GM23338 (cell line): ENCODE data around the gene SLITRK2. TPM values are rescaled to one million over a fixed set of nuclear protein-coding genes. Genes with fewer than 3 reads are reported as not detected.

Experiments
- ATAC-seq: fragments of 200-7000 bp; cut with Tn5 transposase; 3 replicates; pipeline ENCODE4 v1.9.1; 2020
- DNase-seq: peaks from one replicate; pipeline ENCODE4 v3.0.0-alpha.2; 2015; ENCODE audit warnings: low spot score
- H2AFZ ChIP-seq: fragments of 200-600 bp; sonication (generic); 2 replicates; pipeline ENCODE4 v1.8.0; 2016; ENCODE audit warnings: antibody characterized with exemption, mild to moderate bottlenecking, moderate library complexity
- H3F3A ChIP-seq: fragments of 200-600 bp; sonication (generic); replicated peaks from 2 replicates; pipeline ENCODE4 v1.8.0; 2017; ENCODE audit warnings: antibody characterized with exemption, mixed run types, low read depth
- H3K27ac ChIP-seq: fragments of 200-600 bp; sonication (generic); 2 replicates; pipeline ENCODE4 v1.6.1; 2016; ENCODE audit warnings: low read depth
- H3K27me3 ChIP-seq: fragments of 200-600 bp; sonication (generic); 2 replicates; pipeline ENCODE4 v1.8.0; 2016; ENCODE audit warnings: mild to moderate bottlenecking, mixed run types, moderate library complexity; ENCODE audit not compliant: insufficient read depth
- H3K36me3 ChIP-seq: fragments of 200-600 bp; sonication (generic); 2 replicates; pipeline ENCODE4 v1.8.0; 2016; ENCODE audit warnings: mild to moderate bottlenecking; ENCODE audit not compliant: insufficient read depth
- H3K4me1 ChIP-seq: fragments of 200-600 bp; sonication (generic); 2 replicates; pipeline ENCODE4 v1.8.0; 2016; ENCODE audit warnings: mild to moderate bottlenecking, moderate library complexity; ENCODE audit not compliant: insufficient read depth
- H3K4me2 ChIP-seq: fragments of 200-600 bp; sonication (generic); 2 replicates; pipeline ENCODE4 v1.7.1; 2017; ENCODE audit warnings: mixed run types
- H3K4me3 ChIP-seq: fragments of 200-600 bp; sonication (generic); 2 replicates; pipeline ENCODE4 v1.6.1; 2016; ENCODE audit warnings: mixed run types
- H3K79me2 ChIP-seq: fragments of 200-600 bp; sonication (generic); replicated peaks from 2 replicates; pipeline ENCODE4 v1.8.0; 2017; ENCODE audit warnings: mild to moderate bottlenecking; ENCODE audit not compliant: insufficient read depth
- H3K9me2 ChIP-seq: fragments of 200-600 bp; sonication (generic); 2 replicates; pipeline ENCODE4 v1.8.0; 2017; ENCODE audit not compliant: insufficient read depth
- H4K20me1 ChIP-seq: fragments of 200-600 bp; sonication (generic); replicated peaks from 2 replicates; pipeline ENCODE4 v1.8.0; 2017; ENCODE audit warnings: mild to moderate bottlenecking; ENCODE audit not compliant: insufficient read depth
- H3K27ac Mint-ChIP-seq: 2 replicates; pipeline ENCODE4 v1.8.0; 2020; ENCODE audit warnings: inconsistent platforms, mild to moderate bottlenecking, moderate library complexity, mixed read lengths
- H3K27me3 Mint-ChIP-seq: 3 replicates; pipeline ENCODE4 v1.8.0; 2022; ENCODE audit warnings: low read depth, mild to moderate bottlenecking, moderate library complexity, mixed read lengths, inconsistent platforms; ENCODE audit not compliant: insufficient read depth, poor library complexity
- H3K36me3 Mint-ChIP-seq: 3 replicates; pipeline ENCODE4 v1.8.0; 2021; ENCODE audit warnings: low read depth, mild to moderate bottlenecking, inconsistent platforms, moderate library complexity, mixed read lengths
- H3K4me1 Mint-ChIP-seq: 3 replicates; pipeline ENCODE4 v1.8.0; 2020; ENCODE audit warnings: mild to moderate bottlenecking, inconsistent platforms, mixed read lengths
- H3K4me3 Mint-ChIP-seq: 3 replicates; pipeline ENCODE4 v1.8.0; 2021; ENCODE audit warnings: moderate library complexity, mild to moderate bottlenecking, inconsistent platforms, mixed read lengths
- H3K9me3 Mint-ChIP-seq: 3 replicates; pipeline ENCODE4 v1.8.0; 2020; ENCODE audit warnings: moderate library complexity, mild to moderate bottlenecking, inconsistent platforms, mixed read lengths
- CTCF ChIP-seq, 2 experiments: fragments of 200-600 bp in 1 of 2; sonication (generic) in 1 of 2; conservative IDR thresholded peaks; 2 replicates each; pipeline versions ENCODE4 v1.5.1 to v1.6.1; 2016 to 2017; ENCODE audit warnings: antibody characterized with exemption in 2 of 2, low read depth in 2 of 2, mild to moderate bottlenecking in 2 of 2, moderate library complexity in 1 of 2
- EZH2 ChIP-seq: fragments of 200-600 bp; sonication (generic); IDR thresholded peaks from one replicate; pipeline ENCODE4 v1.8.0; 2017; ENCODE audit warnings: antibody characterized with exemption, mild to moderate bottlenecking, low read depth; ENCODE audit not compliant: unreplicated experiment
- JUNB ChIP-seq: IDR thresholded peaks from one replicate; pipeline ENCODE4 v1.6.1; 2016; ENCODE audit warnings: antibody characterized with exemption; ENCODE audit not compliant: unreplicated experiment
- NANOG ChIP-seq: IDR thresholded peaks from 2 replicates; pipeline ENCODE4 v1.6.1; 2016; ENCODE audit warnings: antibody characterized with exemption, borderline replicate concordance
- POLR2AphosphoS5 ChIP-seq: IDR thresholded peaks from 2 replicates; pipeline ENCODE4 v1.6.1; 2016; ENCODE audit warnings: antibody characterized with exemption, low read depth
- ZNF114 ChIP-seq: fragments of 250-450 bp; sonication (Bioruptor Pico); IDR thresholded peaks from 2 replicates; pipeline ENCODE4 v1.5.0; 2020; ENCODE audit warnings: mild to moderate bottlenecking, moderate library complexity
- ZNF331 ChIP-seq: fragments of 250-450 bp; sonication (Bioruptor Pico); IDR thresholded peaks from 2 replicates; pipeline ENCODE4 v1.5.0; 2020; ENCODE audit warnings: low read depth, mild to moderate bottlenecking, moderate library complexity
- ZNF462 ChIP-seq: fragments of 250-450 bp; sonication (Bioruptor Pico); IDR thresholded peaks from 2 replicates; pipeline ENCODE4 v1.5.0; 2020; ENCODE audit warnings: mild to moderate bottlenecking, moderate library complexity
- long read RNA-seq: library from polyadenylated mRNA; unstranded; transcript quantifications from one replicate; pipeline ENCODE4 v2.0.0, GENCODE V29; 2020; ENCODE audit not compliant: unreplicated experiment
- polyA plus RNA-seq: library from polyadenylated mRNA; unstranded; fragments of >200 nt; fragmentation: Nextera tagmentation; extraction: Ambion mirVana; gene quantifications from 2 replicates; pipeline ENCODE4 v1.2.1, GENCODE V29; 2016
- total RNA-seq: library from RNA; depleted of rRNA; stranded (reverse); fragments of >200 nt; shearing (Covaris generic); gene quantifications from 2 replicates; pipeline ENCODE4 v1.2.3, GENCODE V29; 2014; rRNA removed
- TF ChIP-seq, protein P1 (sequence below): IDR thresholded peaks from 2 replicates; pipeline ENCODE4 v1.6.1; 2016; ENCODE audit warnings: antibody characterized with exemption

The SLITRK2 gene
- 0.04 and 0.10 TPM in 2 replicates for total RNA-seq
- polyA plus RNA-seq: 0.10 and 0.24 TPM in 2 replicates
- long read RNA-seq: 0 reads

DNA sequence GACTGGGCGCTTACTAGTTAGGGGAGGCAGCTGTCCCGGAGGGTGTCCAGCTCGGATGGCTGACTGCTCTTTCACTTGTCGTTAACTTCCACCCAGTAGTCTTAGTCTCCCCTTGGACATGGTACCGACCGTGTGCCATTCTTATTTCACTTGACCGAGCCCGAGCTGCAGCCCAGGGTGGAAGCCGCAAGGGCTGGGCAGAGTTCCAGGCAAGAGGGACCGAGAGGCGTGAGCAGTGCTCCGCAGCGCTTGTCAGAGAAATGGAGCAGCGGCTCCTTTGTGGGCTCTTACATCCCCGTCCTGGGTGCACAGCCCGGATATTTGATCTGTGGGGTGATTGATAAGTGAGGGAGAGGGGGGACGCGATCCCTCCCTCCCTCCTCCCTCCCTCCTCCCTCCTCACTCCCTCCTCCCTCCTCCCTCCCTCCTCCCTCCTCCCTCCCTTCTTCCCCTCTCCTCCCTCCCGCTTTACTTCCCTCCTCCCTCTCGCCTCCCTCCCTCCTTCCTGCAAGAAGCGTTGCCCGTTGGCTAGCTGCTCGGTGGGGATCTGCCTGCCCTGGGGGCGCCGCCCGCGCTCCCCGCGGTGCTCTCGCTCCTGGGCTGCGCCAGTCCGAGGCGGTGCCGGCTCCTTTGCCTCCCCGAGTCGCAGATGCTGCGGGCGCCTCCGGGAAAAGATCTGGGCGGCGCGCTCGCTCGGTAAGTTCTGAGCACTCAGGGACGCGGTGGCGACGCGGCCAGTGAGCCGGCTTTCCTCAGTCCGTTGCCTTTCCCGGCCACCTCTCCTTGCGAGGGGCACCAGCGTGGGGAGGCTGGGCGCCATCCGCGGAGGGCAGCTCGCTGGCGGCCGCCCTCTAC, at the start of gene SLITRK2:
SLITRK2 (plus strand) TSS at position 499 of the 855 bp plus-strand sequence. CDS start 4,597 bp downstream, outside the sequence.
- no peak within 1 kb of the TSS for H3K27ac ChIP-seq
- Mint-ChIP-seq H3K4me3 (peak within 1 kb of the TSS; percentile 67), H3K4me1 (peaks cover 5% of the 10 kb centered on the region; the same call in 1 of the 3 replicates), H3K27ac (no peak within 1 kb of the TSS), H3K27me3 (peaks cover 71% of the 10 kb centered on the region), H3K9me3 (peaks cover 11% of the 10 kb centered on the region), H3K36me3 (peaks cover 3% of the 10 kb centered on the region; the same call in 1 of the 3 replicates)
- 0 out of 2 replicates have a peak within 1 kb of the TSS, but pooled peaks have one; percentile 52 for H2AFZ ChIP-seq
- no peaks in the 10 kb centered on the region for H3K36me3 ChIP-seq
- H3F3A ChIP-seq: no peaks in the 10 kb centered on the region
- peak within 1 kb of the TSS; percentile 76 for H3K4me2 ChIP-seq
- no peaks in the 10 kb centered on the region for H3K79me2 ChIP-seq
- peaks cover 4% of the 10 kb centered on the region; the same call in 1 of the 2 replicates for H3K4me1 ChIP-seq
- H4K20me1 ChIP-seq: no peaks in the 10 kb centered on the region
- H3K4me3 ChIP-seq: peak within 1 kb of the TSS; percentile 59
- no peaks in the 10 kb centered on the region for H3K9me2 ChIP-seq
- peaks cover 98% of the 10 kb centered on the region for H3K27me3 ChIP-seq
- ATAC-seq (peak; percentile 56), DNase-seq (peak; percentile 55)
- TF ChIP-seq EZH2 (peak; percentile 35), ZNF331 (CRISPR knock-in tag) (no peak)

GRCh38 chrX:145773006-145773405, 44.6 kb upstream of the SLITRK2 start:
- no peaks in the 10 kb centered on the region for H3K27me3 Mint-ChIP-seq
- no peak overlapping the region for H3K27ac Mint-ChIP-seq
- no peaks in the 10 kb centered on the region for H3F3A ChIP-seq
- TF ChIP-seq, protein P1, sequence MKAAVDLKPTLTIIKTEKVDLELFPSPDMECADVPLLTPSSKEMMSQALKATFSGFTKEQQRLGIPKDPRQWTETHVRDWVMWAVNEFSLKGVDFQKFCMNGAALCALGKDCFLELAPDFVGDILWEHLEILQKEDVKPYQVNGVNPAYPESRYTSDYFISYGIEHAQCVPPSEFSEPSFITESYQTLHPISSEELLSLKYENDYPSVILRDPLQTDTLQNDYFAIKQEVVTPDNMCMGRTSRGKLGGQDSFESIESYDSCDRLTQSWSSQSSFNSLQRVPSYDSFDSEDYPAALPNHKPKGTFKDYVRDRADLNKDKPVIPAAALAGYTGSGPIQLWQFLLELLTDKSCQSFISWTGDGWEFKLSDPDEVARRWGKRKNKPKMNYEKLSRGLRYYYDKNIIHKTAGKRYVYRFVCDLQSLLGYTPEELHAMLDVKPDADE: no peak
- no peak for TF ChIP-seq ZNF114 (CRISPR knock-in tag)
- no peak for TF ChIP-seq JUNB
- TF ChIP-seq NANOG: no peak
- TF ChIP-seq ZNF462: no peak
- TF ChIP-seq POLR2AphosphoS5: no peak
- TF ChIP-seq CTCF (conservative IDR thresholded peaks at IDR 0.05; ENCODE audit: low read depth in 2 of 2): no peak
- ATAC-seq (no peak), DNase-seq (no peak)
- H3K36me3 ChIP-seq: no peaks in the 10 kb centered on the region
- no peaks in the 10 kb centered on the region for H3K79me2 ChIP-seq
- H3K4me1 ChIP-seq: no peaks in the 10 kb centered on the region
- no peak overlapping the region for H2AFZ ChIP-seq
- H3K36me3 Mint-ChIP-seq: peaks cover 2% of the 10 kb centered on the region; the same call in 2 of the 3 replicates
- H3K4me1 Mint-ChIP-seq: no peaks in the 10 kb centered on the region
- H3K4me3 Mint-ChIP-seq: no peak overlapping the region
- no peak overlapping the region for H3K27ac ChIP-seq
- H3K9me3 Mint-ChIP-seq: peaks cover 55% of the 10 kb centered on the region
- H3K4me3 ChIP-seq: no peak overlapping the region
- H4K20me1 ChIP-seq: no peaks in the 10 kb centered on the region
- H3K27me3 ChIP-seq: no peaks in the 10 kb centered on the region
- H3K9me2 ChIP-seq: no peaks in the 10 kb centered on the region
- H3K4me2 ChIP-seq: no peak overlapping the region
